ENCODE results near the gene PIGO. TPM values are rescaled to one million over a fixed set of nuclear protein-coding genes. Genes with fewer than 3 reads are reported as not detected.

The PIGO gene
- polyA plus RNA-seq, 1 experiment: 26.9 TPM

DNA sequence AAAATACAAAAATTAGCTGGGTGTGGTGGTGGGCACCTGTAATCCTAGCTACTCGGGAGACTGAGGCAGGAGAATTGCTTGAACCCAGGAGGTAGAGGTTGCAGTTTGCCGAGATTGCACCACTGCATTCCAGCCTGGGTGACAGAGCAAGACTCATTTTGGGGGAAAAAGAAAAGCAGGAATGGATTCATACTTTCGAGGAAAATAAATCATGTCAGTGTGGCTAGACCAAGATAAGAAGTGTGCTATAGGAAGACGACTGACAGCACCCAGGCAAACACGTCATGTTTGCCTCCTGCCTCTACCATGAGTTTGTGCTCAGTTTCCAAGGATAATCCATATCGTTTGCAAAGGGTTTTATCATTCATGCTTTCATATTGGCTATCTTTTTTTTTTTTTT is 38.5 kb upstream of the PIGO start:
- H3K36me3 ChIP-seq (ENCODE audit: control insufficient read depth, insufficient read depth, low read length): no peaks in the 10 kb centered on the region
- TF ChIP-seq, protein P1, sequence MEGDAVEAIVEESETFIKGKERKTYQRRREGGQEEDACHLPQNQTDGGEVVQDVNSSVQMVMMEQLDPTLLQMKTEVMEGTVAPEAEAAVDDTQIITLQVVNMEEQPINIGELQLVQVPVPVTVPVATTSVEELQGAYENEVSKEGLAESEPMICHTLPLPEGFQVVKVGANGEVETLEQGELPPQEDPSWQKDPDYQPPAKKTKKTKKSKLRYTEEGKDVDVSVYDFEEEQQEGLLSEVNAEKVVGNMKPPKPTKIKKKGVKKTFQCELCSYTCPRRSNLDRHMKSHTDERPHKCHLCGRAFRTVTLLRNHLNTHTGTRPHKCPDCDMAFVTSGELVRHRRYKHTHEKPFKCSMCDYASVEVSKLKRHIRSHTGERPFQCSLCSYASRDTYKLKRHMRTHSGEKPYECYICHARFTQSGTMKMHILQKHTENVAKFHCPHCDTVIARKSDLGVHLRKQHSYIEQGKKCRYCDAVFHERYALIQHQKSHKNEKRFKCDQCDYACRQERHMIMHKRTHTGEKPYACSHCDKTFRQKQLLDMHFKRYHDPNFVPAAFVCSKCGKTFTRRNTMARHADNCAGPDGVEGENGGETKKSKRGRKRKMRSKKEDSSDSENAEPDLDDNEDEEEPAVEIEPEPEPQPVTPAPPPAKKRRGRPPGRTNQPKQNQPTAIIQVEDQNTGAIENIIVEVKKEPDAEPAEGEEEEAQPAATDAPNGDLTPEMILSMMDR (IDR thresholded peaks at IDR 0.05; ENCODE audit: insufficient read depth, low read depth, low read length): no peak
- no peak overlapping the region for H3K4me3 ChIP-seq (ENCODE audit: low read depth, low read length)
- ChIA-PET POLR2A (no interaction called here), CTCF (interaction anchor here (0.9 to 2.1 kb wide), 2 partner anchors 17 to 26 kb away, joined by 3 to 7 read pairs; no protein-coding TSS in a partner anchor)
- no peak for DNase-seq (ENCODE audit: low read depth)
- peaks cover 2% of the 10 kb centered on the region; the same call in 1 of the 2 replicates for H3K27me3 ChIP-seq (ENCODE audit: control insufficient read depth, insufficient read depth, low read length)

DNA sequence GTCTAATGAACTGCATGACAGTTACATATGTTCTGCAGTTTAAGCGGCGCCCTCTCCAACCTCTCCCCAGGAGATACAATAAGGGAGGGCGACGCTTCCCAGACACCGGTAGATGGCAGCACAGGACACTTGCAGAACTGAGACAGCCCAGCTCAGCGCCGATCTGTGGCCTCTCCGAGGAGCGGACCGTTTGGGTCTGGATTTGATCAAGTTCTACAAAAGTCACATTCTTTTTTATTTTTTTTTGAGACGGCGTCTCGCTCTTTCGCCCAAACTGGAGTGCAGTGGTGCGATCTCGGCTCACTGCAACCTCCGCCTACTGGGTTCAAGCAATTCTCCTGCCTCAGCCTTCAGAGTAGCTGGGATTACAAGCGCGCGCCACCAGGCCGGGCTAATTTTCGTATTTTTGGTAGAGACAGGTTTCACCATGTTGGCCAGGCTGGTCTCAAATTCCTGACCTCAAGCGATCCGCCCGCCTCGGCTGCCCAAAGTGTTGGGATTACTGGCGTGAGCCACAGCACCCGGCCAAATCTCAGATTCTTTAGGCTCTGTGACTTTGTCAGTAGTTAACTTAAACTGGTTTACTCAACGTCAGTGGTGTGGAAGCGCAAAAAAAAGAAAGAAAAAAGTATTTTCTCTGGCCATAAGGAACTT is 20.6 kb upstream of the PIGO start:
- POLR2A ChIA-PET: interaction anchor here (1.0 kb wide), 1 partner anchor 268 kb away, joined by 4 read pairs; no protein-coding TSS in a partner anchor
- TF ChIP-seq, protein P1 (IDR thresholded peaks at IDR 0.05; ENCODE audit: insufficient read depth, low read depth, low read length): peak; percentile 93
- peak; percentile 64 for DNase-seq (ENCODE audit: low read depth)
- CTCF ChIA-PET: interaction anchor here (0.6 to 3.4 kb wide), 23 partner anchors 10 to 530 kb away, joined by 3 to 29 read pairs (median 5); partner anchors contain the start of gene UNC13B
- no peaks in the 10 kb centered on the region for H3K27me3 ChIP-seq (ENCODE audit: control insufficient read depth, insufficient read depth, low read length)
- H3K4me3 ChIP-seq (ENCODE audit: low read depth, low read length): peak overlapping the region; percentile 62
- no peaks in the 10 kb centered on the region for H3K36me3 ChIP-seq (ENCODE audit: control insufficient read depth, insufficient read depth, low read length)

DNA sequence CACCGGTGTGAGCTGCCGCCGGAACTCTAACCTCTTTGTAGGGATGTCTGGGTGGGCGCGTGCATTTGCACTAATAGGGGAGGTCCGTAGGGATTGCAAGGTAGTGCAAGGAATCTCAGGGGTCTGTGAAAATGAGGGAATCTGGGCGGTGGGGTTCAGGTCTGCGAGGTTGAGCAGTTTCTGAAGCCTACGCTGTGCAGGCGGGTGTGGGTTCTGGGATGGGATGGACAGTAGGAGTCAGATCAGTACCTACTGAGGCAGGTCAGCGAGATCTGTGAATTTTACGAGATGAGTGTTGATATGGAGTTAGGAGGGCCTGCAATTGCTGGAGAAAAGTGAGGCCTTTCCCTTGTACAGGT is 20.1 kb upstream of the PIGO start:
- H3K27me3 ChIP-seq (ENCODE audit: control insufficient read depth, insufficient read depth, low read length): no peaks in the 10 kb centered on the region
- peak overlapping the region; percentile 62 for H3K4me3 ChIP-seq (ENCODE audit: low read depth, low read length)
- no peak for DNase-seq (ENCODE audit: low read depth)
- ChIA-PET CTCF (interaction anchor here (0.8 to 3.4 kb wide), 27 partner anchors 11 to 530 kb away, joined by 3 to 29 read pairs (median 4); partner anchors contain the start of gene UNC13B), POLR2A (interaction anchor here (1.0 kb wide), 1 partner anchor 268 kb away, joined by 4 read pairs; no protein-coding TSS in a partner anchor)
- TF ChIP-seq, protein P1 (IDR thresholded peaks at IDR 0.05; ENCODE audit: insufficient read depth, low read depth, low read length): no peak
- H3K36me3 ChIP-seq (ENCODE audit: control insufficient read depth, insufficient read depth, low read length): no peaks in the 10 kb centered on the region

DNA sequence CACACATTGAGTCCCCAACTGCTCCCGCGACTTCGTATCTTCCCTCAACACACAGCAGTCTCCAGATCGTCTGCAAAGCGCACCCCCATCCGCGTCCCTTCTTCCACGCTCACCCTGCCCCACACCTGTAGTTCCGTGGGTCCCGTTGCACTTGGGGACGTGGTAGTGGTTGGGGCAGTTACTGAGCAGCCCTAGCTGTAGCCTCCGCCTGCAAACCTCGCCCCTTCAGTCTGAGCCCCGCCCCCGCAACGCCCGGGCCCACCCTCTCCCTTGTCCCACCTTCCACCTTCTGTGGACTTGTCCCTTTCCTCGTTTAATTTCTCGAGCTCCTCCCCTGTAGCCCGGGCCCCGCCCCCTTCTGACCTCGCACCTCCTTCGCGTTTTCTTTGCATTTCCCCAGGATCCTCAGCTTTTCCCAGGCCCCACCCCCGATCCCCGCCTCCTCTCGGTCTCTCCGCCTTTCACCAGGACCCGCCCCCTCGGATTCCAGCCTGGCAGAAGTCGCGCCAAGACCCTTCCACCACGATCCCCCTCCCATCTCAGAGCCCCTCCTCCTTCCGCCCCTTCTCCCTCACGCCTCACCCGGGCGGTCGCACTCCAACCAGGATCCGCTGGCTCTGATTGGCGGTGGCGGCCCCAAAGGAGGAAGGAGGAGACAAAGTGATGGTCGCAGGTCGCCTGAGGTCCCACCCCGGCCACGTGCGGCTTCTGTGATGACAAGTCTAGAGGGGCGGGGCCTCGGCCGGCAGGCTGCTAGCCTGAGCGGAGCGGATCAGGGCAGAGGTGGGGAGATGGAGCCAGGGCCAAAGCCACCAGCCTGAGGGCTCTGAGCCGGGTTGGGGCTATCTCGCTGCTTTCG is 19.5 kb upstream of the PIGO start, which contains the start of gene ATOSB:
ATOSB (minus strand) TSS at position 183 of the 859 bp plus-strand sequence. CDS start 7,588 bp downstream, outside the sequence.
- TF ChIP-seq, protein P1 (IDR thresholded peaks at IDR 0.05; ENCODE audit: insufficient read depth, low read depth, low read length): no peak
- ChIA-PET CTCF (interaction anchor here (0.6 to 3.4 kb wide), 22 partner anchors 14 to 531 kb away, joined by 3 to 29 read pairs (median 4); no protein-coding TSS in a partner anchor), POLR2A (interaction anchor here (0.6 to 0.8 kb wide), 2 partner anchors 23 to 36 kb away, joined by 3 read pairs; partner anchors contain the start of gene FANCG)
- H3K27me3 ChIP-seq (ENCODE audit: control insufficient read depth, insufficient read depth, low read length): no peaks in the 10 kb centered on the region
- peak within 1 kb of the TSS; percentile 62 for H3K4me3 ChIP-seq (ENCODE audit: low read depth, low read length)
- peak; percentile 83 for DNase-seq (ENCODE audit: low read depth)
- H3K36me3 ChIP-seq (ENCODE audit: control insufficient read depth, insufficient read depth, low read length): no peaks in the 10 kb centered on the region
